ENCODE measurements around the gene LRFN2. TPM values are rescaled to one million over a fixed set of nuclear protein-coding genes. Genes with fewer than 3 reads are reported as not detected.

Gene LRFN2
- total RNA-seq, 3 donors from 2014 or later (not counting 1 experiment from before 2014, with no cell fraction given), result 3.0 to 3.6 (median 3.5) TPM

GRCh38 chr6:40350747-40351217, 236.4 kb downstream of the LRFN2 start:
- no peaks in the 10 kb centered on the region for H3K9me3 ChIP-seq (ENCODE audit: control insufficient read depth, insufficient read depth, low read length)
- no peaks in the 10 kb centered on the region for H3K36me3 ChIP-seq (ENCODE audit: control insufficient read depth, insufficient read depth, low read length)
- TF ChIP-seq CTCF (IDR thresholded peaks at IDR 0.05), result no peak
- H3K4me1 Mint-ChIP-seq, result peaks cover under 1 to 9% of the 10 kb centered on the region in 2 donors
- 100% methylated on average over 3 of the region's 3 CpGs for WGBS (ENCODE audit: insufficient coverage)
- H3K4me1 ChIP-seq (ENCODE audit: control insufficient read depth, insufficient read depth, low read length), result no peaks in the 10 kb centered on the region
- intact Hi-C loops (cut with micrococcal nuclease), result no loop called here
- H3K4me3 Mint-ChIP-seq, result no peak overlapping the region
- H3K27ac ChIP-seq (ENCODE audit: low read length), result no peak overlapping the region
- H3K27me3 ChIP-seq (ENCODE audit: control insufficient read depth, insufficient read depth, low read length), result no peaks in the 10 kb centered on the region
- H3K27ac Mint-ChIP-seq, result no peak overlapping the region
- ATAC-seq (peak in 1 of 3 donors; percentile 18), DNase-seq (no peak)
- H3K27me3 Mint-ChIP-seq (ENCODE audit: low read depth in 2 of 2), result no peaks in the 10 kb centered on the region
- no peak overlapping the region for H3K4me3 ChIP-seq (ENCODE audit: low read length)
- no peaks in the 10 kb centered on the region for H3K9me3 Mint-ChIP-seq
- no peaks in the 10 kb centered on the region for H3K36me3 Mint-ChIP-seq

GRCh38 chr6:40349901-40350746, 237.0 kb downstream of the LRFN2 start:
- no peaks in the 10 kb centered on the region for H3K36me3 ChIP-seq (ENCODE audit: control insufficient read depth, insufficient read depth, low read length)
- DNase-seq, result peak in 1 of 2 donors; percentile 9
- Mint-ChIP-seq H3K27ac (no peak overlapping the region), H3K9me3 (no peaks in the 10 kb centered on the region), H3K36me3 (no peaks in the 10 kb centered on the region), H3K4me3 (no peak overlapping the region), H3K4me1 (peaks cover 0 to 5% of the 10 kb centered on the region in 2 donors), H3K27me3 (ENCODE audit: low read depth in 2 of 2) (no peaks in the 10 kb centered on the region)
- intact Hi-C loops (cut with micrococcal nuclease), result no loop called here
- H3K27me3 ChIP-seq (ENCODE audit: control insufficient read depth, insufficient read depth, low read length), result no peaks in the 10 kb centered on the region
- peak in 1 of 3 donors; percentile 24 for ATAC-seq
- no peak for TF ChIP-seq CTCF (IDR thresholded peaks at IDR 0.05)
- H3K9me3 ChIP-seq (ENCODE audit: control insufficient read depth, insufficient read depth, low read length), result no peaks in the 10 kb centered on the region
- no peaks in the 10 kb centered on the region for H3K4me1 ChIP-seq (ENCODE audit: control insufficient read depth, insufficient read depth, low read length)
- WGBS (ENCODE audit: insufficient coverage), result 72% methylated on average over 11 of the region's 11 CpGs
- H3K27ac ChIP-seq (ENCODE audit: low read length), result no peak overlapping the region
- no peak overlapping the region for H3K4me3 ChIP-seq (ENCODE audit: low read length)

GRCh38 chr6:40349123-40349900, 237.9 kb downstream of the LRFN2 start:
- Histone ChIP-seq H3K27ac (ENCODE audit: low read length) (no peak overlapping the region), H3K9me3 (ENCODE audit: control insufficient read depth, insufficient read depth, low read length) (no peaks in the 10 kb centered on the region), H3K4me1 (ENCODE audit: control insufficient read depth, insufficient read depth, low read length) (no peaks in the 10 kb centered on the region), H3K4me3 (ENCODE audit: low read length) (no peak overlapping the region), H3K27me3 (ENCODE audit: control insufficient read depth, insufficient read depth, low read length) (no peaks in the 10 kb centered on the region), H3K36me3 (ENCODE audit: control insufficient read depth, insufficient read depth, low read length) (no peaks in the 10 kb centered on the region)
- intact Hi-C loops (cut with micrococcal nuclease), result no loop called here
- Mint-ChIP-seq H3K36me3 (no peaks in the 10 kb centered on the region), H3K27me3 (ENCODE audit: low read depth in 2 of 2) (no peaks in the 10 kb centered on the region), H3K9me3 (no peaks in the 10 kb centered on the region), H3K4me1 (peaks cover 0 to 5% of the 10 kb centered on the region in 2 donors), H3K4me3 (no peak overlapping the region), H3K27ac (no peak overlapping the region)
- DNase-seq (no peak), ATAC-seq (no peak)
- WGBS (ENCODE audit: insufficient coverage), result 69% methylated on average over 11 of the region's 11 CpGs
- TF ChIP-seq CTCF (IDR thresholded peaks at IDR 0.05), result no peak

Data from natural killer cell (primary cell).